DMS53 treated with DMSO at 0.1 percent for 48 hours (cell line): ENCODE results near the gene DYNC2H1.
"Not testable (repeated sequence)": the region's sequence is repeated elsewhere in the genome, so short reads cannot be mapped to it uniquely, and the experiment has no call there.

Experiments used
- DNase-seq: peaks from one replicate; lab custom pipeline; 2025; ENCODE audit not compliant: unreplicated experiment; lab: John Stamatoyannopoulos, UW

DYNC2H1 gene

GRCh38 chr11:103358251-103358650 lies 249.0 kb downstream of the DYNC2H1 start:
- no peak for DNase-seq

- DNase-seq, result no peak
Observed at GRCh38 chr11:103359216-103359615, 250.0 kb downstream of the DYNC2H1 start.

GRCh38 chr11:103364687-103365086 lies 255.5 kb downstream of the DYNC2H1 start:
- DNase-seq, result no peak

- no peak for DNase-seq
Observed at GRCh38 chr11:103367650-103368049, 258.4 kb downstream of the DYNC2H1 start.

DNA sequence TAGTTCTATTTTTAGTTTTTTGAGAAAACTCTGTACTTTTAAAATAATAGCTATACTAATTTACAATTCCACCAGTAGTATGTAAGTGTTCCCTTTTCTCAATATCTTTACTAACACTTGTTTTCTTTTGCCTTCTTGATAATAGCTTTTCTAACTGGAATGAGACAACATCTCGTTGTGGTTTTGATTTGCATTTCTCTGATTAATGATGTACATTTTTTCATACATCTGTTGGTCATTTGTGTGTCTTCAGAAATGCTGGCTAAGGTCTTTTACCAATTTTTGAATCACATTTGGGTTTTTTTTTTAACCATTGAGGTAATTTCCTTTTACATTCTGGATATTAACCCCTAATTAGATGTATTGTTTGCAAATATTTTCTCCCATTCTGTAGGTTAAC lies 258.9 kb downstream of the DYNC2H1 start:
- DNase-seq, result no peak

GRCh38 chr11:103370076-103370475 lies 260.9 kb downstream of the DYNC2H1 start:
- no peak for DNase-seq

- DNase-seq, result no peak
Observed at GRCh38 chr11:103372906-103373305, 263.7 kb downstream of the DYNC2H1 start.

DNA sequence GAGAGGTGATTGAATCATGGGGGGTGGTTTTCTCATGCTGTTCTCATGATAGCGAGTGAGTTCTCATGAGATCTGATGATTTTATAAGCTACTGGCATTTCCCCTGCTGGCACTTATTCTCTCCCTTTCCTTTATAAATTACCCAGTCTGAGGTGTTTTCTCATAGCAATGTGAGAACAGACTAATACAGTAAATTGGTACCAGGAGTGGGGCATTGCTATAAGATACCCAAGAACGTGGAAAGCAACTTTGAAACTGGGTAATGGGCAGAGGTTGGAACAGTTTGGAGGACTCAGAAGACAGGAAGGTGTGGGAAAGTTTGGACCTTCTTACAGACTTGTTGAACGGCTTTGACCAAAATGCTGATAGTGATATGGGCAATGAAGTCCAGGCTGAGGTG lies 265.0 kb downstream of the DYNC2H1 start:
- not testable (repeated sequence) for DNase-seq

DNA sequence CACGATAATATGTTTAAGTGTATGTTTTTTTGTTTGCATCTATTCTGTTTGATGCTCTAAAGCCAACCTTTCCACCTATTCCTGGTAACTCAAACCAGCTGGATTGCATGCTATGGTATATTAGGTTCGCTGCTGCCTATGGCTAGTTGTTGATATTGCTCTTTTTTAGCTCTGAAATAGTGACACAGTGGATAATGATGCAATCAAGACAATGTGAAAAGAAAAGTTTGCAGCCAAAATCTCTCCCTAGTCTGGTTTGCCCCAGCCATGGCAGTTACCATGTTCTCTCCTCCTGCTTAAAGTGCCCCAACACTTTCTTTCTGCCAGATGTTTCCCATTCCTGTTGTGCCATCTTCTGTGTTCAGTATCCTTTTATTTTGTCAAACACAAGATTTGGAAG lies 269.7 kb downstream of the DYNC2H1 start:
- no peak for DNase-seq

- DNase-seq, result no peak
Observed at GRCh38 chr11:103380031-103380430, 270.8 kb downstream of the DYNC2H1 start.

GRCh38 chr11:103384652-103385051 lies 275.4 kb downstream of the DYNC2H1 start:
- DNase-seq, result no peak

GRCh38 chr11:103395612-103396011 lies 286.4 kb downstream of the DYNC2H1 start:
- DNase-seq, result no peak

- DNase-seq, result no peak
Observed at GRCh38 chr11:103396237-103396636, 287.0 kb downstream of the DYNC2H1 start.

GRCh38 chr11:103397369-103397768 lies 288.1 kb downstream of the DYNC2H1 start:
- DNase-seq, result no peak

- no peak for DNase-seq
Observed at GRCh38 chr11:103398829-103399228, 289.6 kb downstream of the DYNC2H1 start.

DNA sequence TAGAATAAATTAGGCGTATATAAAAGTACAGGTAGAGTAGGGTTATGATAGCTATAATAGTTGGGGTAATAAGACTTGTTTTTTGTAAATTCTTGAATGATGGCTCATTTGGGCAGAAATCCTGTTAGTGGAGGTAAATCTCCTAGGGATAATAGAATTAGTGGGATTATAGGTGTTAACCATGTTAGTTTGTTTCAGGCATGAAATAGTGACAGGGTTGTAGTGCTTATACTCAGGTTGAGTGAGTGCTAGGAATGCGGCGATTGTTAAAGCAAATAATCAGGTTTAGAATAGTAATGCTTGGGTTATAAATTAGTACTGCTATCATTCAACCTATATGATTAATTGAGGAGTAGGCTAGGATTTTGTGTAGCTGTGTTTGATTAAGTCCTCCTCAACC lies 297.1 kb downstream of the DYNC2H1 start:
- no peak for DNase-seq

DNA sequence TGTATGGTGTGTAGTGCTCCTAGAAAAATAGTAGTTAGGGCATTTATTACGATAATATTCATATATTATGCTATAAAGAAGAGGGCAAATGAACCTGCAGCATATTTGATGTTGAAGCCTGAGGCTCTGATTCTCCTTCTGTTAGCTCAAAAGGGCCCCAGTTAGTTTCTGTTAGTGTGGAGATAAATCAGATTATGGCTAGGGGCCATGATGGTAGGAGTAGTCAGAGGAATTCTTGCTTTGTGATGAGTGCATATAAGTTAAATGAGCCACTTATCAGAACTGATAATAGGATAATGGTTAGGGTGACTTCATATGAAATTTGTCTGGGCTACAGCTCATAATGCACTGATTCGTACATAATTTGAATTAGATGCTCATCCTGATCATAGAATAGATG lies 298.4 kb downstream of the DYNC2H1 start:
- DNase-seq, result no peak

- DNase-seq, result no peak
Observed at GRCh38 chr11:103413266-103413888, 304.2 kb downstream of the DYNC2H1 start.

- DNase-seq, result no peak
Observed at GRCh38 chr11:103418014-103418413, 308.8 kb downstream of the DYNC2H1 start.

GRCh38 chr11:103420593-103420992 lies 311.4 kb downstream of the DYNC2H1 start:
- no peak for DNase-seq

- no peak for DNase-seq
Observed at GRCh38 chr11:103433386-103434072, 324.3 kb downstream of the DYNC2H1 start.

- DNase-seq, result no peak
Observed at GRCh38 chr11:103434073-103434411, 324.8 kb downstream of the DYNC2H1 start.
